GM19324 (cell line): ENCODE measurements around the gene RALY.

Source experiments
- ATAC-seq: cut with Tn5 transposase; IDR thresholded peaks from one replicate; pipeline ENCODE4 v1.9.1; 2021; ENCODE audit warnings: mild to moderate bottlenecking, moderate library complexity; ENCODE audit not compliant: unreplicated experiment, low FRiP score

RALY gene

DNA sequence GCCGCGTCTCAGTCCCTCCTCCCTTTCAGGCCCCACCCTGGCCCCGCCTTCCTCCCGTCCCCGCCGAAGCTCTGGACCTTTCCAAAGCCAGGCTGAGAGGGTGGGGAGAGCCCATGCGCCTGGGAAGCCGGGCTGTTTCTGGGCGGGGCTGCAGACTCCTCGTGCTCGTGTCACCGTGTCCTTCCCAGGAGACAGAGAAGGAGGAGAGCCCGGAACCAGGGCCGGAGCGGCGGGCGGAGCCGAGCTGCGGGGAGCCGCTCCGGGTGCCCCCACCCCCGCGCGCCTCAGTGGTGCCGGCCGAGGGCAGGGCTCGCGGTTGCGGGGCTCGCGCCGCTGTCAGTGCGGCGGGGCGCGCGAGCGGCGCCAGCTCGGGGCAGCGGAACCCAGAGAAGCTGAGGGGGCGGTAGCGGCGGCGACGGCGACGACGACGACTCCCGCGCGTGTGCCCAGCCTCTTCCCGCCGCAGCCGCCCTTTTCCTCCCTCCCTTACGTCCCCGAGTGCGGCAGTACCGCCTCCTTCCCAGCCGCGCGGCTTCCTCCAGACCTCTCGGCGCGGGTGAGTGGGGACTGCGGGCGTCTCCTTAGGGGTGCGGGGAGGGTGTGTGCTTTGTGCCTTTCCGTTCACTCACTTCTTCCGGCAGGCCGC lies at the start of gene RALY:
RALY (plus strand) TSS at position 336 of the 646 bp plus-strand sequence. CDS start 78,164 bp downstream, outside the sequence.
- ATAC-seq = peak; percentile 69

GRCh38 chr20:33944914-33945313 lies 48.8 kb upstream of the RALY start:
- no peak for ATAC-seq

GRCh38 chr20:33945391-33946081 lies 48.2 kb upstream of the RALY start:
- no peak for ATAC-seq

DNA sequence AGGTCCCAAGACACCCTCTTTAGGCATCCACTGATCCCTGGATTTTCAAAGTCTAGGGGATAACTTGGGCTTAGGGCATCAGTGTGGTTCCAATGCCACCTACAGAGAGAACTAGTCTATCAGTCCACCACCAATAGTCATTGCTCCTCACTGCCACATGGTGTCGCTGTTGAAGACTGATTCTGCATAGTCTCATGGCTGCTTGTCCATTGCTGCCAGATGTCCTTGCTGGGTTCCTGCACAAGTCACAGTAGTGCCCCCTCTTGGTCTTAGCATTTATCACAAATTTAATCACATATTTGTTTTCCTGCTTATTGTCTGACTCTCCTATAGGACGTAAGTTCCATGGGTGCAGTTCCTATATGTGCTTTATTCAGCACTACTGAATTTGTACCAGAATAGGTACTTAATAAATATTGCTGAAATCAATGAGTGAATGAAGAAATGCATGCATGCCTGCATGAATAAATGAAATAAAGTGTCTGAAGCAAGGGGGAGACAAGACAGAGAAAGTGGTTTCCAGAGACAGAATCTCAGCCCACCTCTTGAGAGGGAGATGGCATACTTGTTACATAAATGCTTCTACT lies 45.9 kb upstream of the RALY start:
- ATAC-seq = no peak

- ATAC-seq = no peak
These were observed 45.2 kb upstream of the RALY start for GRCh38 chr20:33948480-33948879.

GRCh38 chr20:33951171-33951570 lies 42.5 kb upstream of the RALY start:
- no peak for ATAC-seq

- no peak for ATAC-seq
These were observed 39.2 kb upstream of the RALY start for GRCh38 chr20:33954504-33954903.

GRCh38 chr20:33963751-33964150 lies 30.0 kb upstream of the RALY start:
- no peak for ATAC-seq

GRCh38 chr20:33964441-33964840 lies 29.3 kb upstream of the RALY start:
- ATAC-seq = no peak

GRCh38 chr20:33967126-33967525 lies 26.6 kb upstream of the RALY start:
- ATAC-seq = no peak

GRCh38 chr20:33969563-33969962 lies 24.1 kb upstream of the RALY start:
- ATAC-seq = no peak

- no peak for ATAC-seq
These were observed 23.5 kb upstream of the RALY start for GRCh38 chr20:33970229-33970628.

- ATAC-seq = no peak
These were observed 22.4 kb upstream of the RALY start for GRCh38 chr20:33971147-33971975.

- ATAC-seq = no peak
These were observed 16.8 kb upstream of the RALY start for GRCh38 chr20:33976959-33977358.

DNA sequence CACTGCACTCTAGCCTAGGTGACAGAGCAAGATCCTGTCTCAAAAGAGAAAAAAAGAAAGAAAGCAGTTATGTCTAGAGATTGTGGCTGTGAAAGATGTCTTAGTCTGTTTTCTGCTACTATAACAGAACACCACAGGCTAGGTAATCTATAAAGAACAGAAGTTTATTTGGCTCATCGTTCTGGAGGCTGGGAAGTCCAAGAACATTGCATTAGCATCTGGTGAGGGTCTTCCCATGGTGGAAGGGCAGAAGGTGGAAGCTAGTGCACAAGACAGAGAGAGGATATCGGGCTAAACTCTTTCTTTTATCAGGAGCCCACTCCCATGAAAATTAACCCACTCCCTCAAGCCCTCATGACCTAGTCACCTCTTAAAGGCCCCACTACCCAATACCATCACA lies 16.2 kb upstream of the RALY start:
- no peak for ATAC-seq

GRCh38 chr20:33979094-33979493 lies 14.6 kb upstream of the RALY start:
- no peak for ATAC-seq

- no peak for ATAC-seq
These were observed 12.4 kb upstream of the RALY start for GRCh38 chr20:33981347-33981746.

- ATAC-seq = no peak
These were observed 11.7 kb upstream of the RALY start for GRCh38 chr20:33981964-33982363.

GRCh38 chr20:33983371-33983770 lies 10.3 kb upstream of the RALY start:
- no peak for ATAC-seq

DNA sequence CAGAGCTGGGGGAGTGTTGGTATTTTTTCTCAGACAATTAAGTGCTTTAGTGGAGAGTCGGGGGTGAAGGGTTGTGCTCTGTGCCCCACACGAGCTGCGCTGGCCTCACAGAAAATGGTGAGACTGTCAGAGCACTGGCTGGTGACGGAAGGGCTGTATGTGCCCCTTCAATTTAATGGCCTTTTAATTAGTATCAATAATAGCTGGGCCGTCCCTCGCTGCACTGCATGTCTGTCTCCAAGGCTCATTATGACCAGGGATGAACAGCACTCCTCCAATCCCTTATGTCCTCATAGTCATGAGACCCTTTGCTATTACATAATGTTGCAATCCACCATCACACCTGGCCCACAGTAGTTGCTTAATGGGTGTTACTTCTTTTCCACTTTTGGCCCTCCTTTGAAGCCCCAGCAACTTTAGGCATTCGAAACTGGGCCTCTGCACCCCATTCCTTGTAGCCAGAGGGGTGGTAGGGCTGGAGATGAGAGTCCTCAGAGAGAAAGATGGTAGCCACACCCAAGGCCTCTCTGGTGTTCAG lies 9.5 kb upstream of the RALY start:
- ATAC-seq = no peak

DNA sequence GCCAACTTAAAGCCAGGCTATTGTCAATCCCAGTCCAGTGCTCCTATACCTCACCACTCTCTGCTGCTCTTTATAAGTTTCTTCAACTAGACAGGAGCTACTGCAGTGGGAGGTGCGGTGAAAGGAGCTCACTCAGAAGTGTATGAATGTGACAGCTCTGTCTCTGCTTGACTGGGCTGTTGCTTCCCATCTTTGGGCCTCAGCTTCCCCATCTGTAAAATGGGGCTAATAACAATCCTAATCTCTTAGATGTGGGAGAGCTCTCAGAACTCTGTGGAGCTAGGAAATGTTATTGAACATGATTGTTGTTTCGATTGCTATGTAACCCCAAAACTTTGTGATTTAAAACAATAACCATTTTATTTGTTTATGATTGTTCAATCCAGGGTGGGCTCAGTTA lies 8.4 kb upstream of the RALY start:
- ATAC-seq = no peak
